Rectal smooth muscle tissue (tissue), 1 donor: ENCODE data around the gene SEPTIN5.

ENCODE experiments used
- H3K27ac ChIP-seq: one replicate; pipeline ENCODE4 v1.7.0; 2013; ENCODE audit warnings: low read depth, low read length, inconsistent platforms
- H3K27me3 ChIP-seq: one replicate; pipeline ENCODE4 v1.7.0; 2013; ENCODE audit warnings: low read length; ENCODE audit not compliant: control insufficient read depth, insufficient read depth
- H3K36me3 ChIP-seq: one replicate; pipeline ENCODE4 v1.7.0; 2013; ENCODE audit warnings: low read length; ENCODE audit not compliant: control insufficient read depth, insufficient read depth
- H3K4me1 ChIP-seq: one replicate; pipeline ENCODE4 v1.7.0; 2013; ENCODE audit warnings: low read length; ENCODE audit not compliant: control insufficient read depth, insufficient read depth
- H3K4me3 ChIP-seq: one replicate; pipeline ENCODE4 v1.7.0; 2013; ENCODE audit warnings: low read length
- H3K9ac ChIP-seq: one replicate; pipeline ENCODE4 v1.7.0; 2013; ENCODE audit warnings: low read length

The SEPTIN5 gene

GRCh38 chr22:19715188-19715930 lies 1.1 kb downstream of the SEPTIN5 start:
- Histone ChIP-seq H3K27ac (no peak overlapping the region), H3K4me3 (peak overlapping the region; percentile 57), H3K4me1 (peaks cover 3% of the 10 kb centered on the region)

GRCh38 chr22:19716041-19716828 lies 1.9 kb downstream of the SEPTIN5 start:
- Histone ChIP-seq H3K4me3 (no peak overlapping the region), H3K36me3 (no peaks in the 10 kb centered on the region), H3K27ac (no peak overlapping the region), H3K27me3 (peaks cover 12% of the 10 kb centered on the region), H3K9ac (no peak overlapping the region), H3K4me1 (peaks cover 3% of the 10 kb centered on the region)

More at GRCh38 chr22:19715188-19715930, 1.1 kb downstream of the SEPTIN5 start:
- no peaks in the 10 kb centered on the region for H3K36me3 ChIP-seq
- peaks cover 7% of the 10 kb centered on the region for H3K27me3 ChIP-seq
- H3K9ac ChIP-seq = no peak overlapping the region

- peaks cover 3% of the 10 kb centered on the region for H3K4me1 ChIP-seq
- peaks cover 15% of the 10 kb centered on the region for H3K27me3 ChIP-seq
Observed at GRCh38 chr22:19716829-19717105, 2.5 kb downstream of the SEPTIN5 start.

GRCh38 chr22:19717181-19717580 lies 2.9 kb downstream of the SEPTIN5 start:
- no peaks in the 10 kb centered on the region for H3K36me3 ChIP-seq
- H3K27me3 ChIP-seq = peaks cover 16% of the 10 kb centered on the region
- no peak overlapping the region for H3K9ac ChIP-seq
- no peak overlapping the region for H3K4me3 ChIP-seq
- H3K4me1 ChIP-seq = peaks cover 3% of the 10 kb centered on the region
- no peak overlapping the region for H3K27ac ChIP-seq

More at GRCh38 chr22:19716829-19717105, 2.5 kb downstream of the SEPTIN5 start:
- H3K27ac ChIP-seq = no peak overlapping the region
- H3K36me3 ChIP-seq = no peaks in the 10 kb centered on the region
- no peak overlapping the region for H3K9ac ChIP-seq
- H3K4me3 ChIP-seq = no peak overlapping the region

GRCh38 chr22:19717691-19718455 lies 3.6 kb downstream of the SEPTIN5 start:
- H3K27ac ChIP-seq = no peak overlapping the region
- H3K36me3 ChIP-seq = no peaks in the 10 kb centered on the region
- no peak overlapping the region for H3K9ac ChIP-seq
- peak overlapping the region; percentile 71 for H3K4me3 ChIP-seq
- H3K4me1 ChIP-seq = peaks cover 3% of the 10 kb centered on the region
- H3K27me3 ChIP-seq = peaks cover 19% of the 10 kb centered on the region

- peaks cover 3% of the 10 kb centered on the region for H3K4me1 ChIP-seq
- H3K36me3 ChIP-seq = no peaks in the 10 kb centered on the region
- H3K9ac ChIP-seq = no peak overlapping the region
- H3K27me3 ChIP-seq = peaks cover 17% of the 10 kb centered on the region
- H3K4me3 ChIP-seq = peak overlapping the region; percentile 71
- H3K27ac ChIP-seq = no peak overlapping the region
Observed at GRCh38 chr22:19718456-19719049, 4.2 kb downstream of the SEPTIN5 start.

GRCh38 chr22:19719050-19719482 lies 4.8 kb downstream of the SEPTIN5 start:
- Histone ChIP-seq H3K9ac (no peak overlapping the region), H3K36me3 (no peaks in the 10 kb centered on the region), H3K27ac (no peak overlapping the region), H3K4me1 (peaks cover 3% of the 10 kb centered on the region), H3K27me3 (peaks cover 17% of the 10 kb centered on the region), H3K4me3 (peak overlapping the region; percentile 71)

- Histone ChIP-seq H3K36me3 (no peaks in the 10 kb centered on the region), H3K4me3 (peak overlapping the region; percentile 71), H3K9ac (no peak overlapping the region), H3K27ac (no peak overlapping the region), H3K27me3 (peaks cover 20% of the 10 kb centered on the region), H3K4me1 (peaks cover 3% of the 10 kb centered on the region)
Observed at GRCh38 chr22:19719488-19720021, 5.3 kb downstream of the SEPTIN5 start.

- Histone ChIP-seq H3K4me3 (no peak overlapping the region), H3K36me3 (no peaks in the 10 kb centered on the region), H3K4me1 (no peaks in the 10 kb centered on the region), H3K27ac (no peak overlapping the region), H3K9ac (no peak overlapping the region), H3K27me3 (peaks cover 25% of the 10 kb centered on the region)
Observed at GRCh38 chr22:19720150-19720827, 6.0 kb downstream of the SEPTIN5 start.

GRCh38 chr22:19720999-19721329 lies 6.7 kb downstream of the SEPTIN5 start:
- Histone ChIP-seq H3K27ac (no peak overlapping the region), H3K4me1 (no peaks in the 10 kb centered on the region), H3K36me3 (no peaks in the 10 kb centered on the region), H3K4me3 (no peak overlapping the region), H3K9ac (no peak overlapping the region), H3K27me3 (peaks cover 25% of the 10 kb centered on the region)

- Histone ChIP-seq H3K27ac (no peak overlapping the region), H3K27me3 (peaks cover 25% of the 10 kb centered on the region)
Observed at GRCh38 chr22:19721330-19722177, 7.3 kb downstream of the SEPTIN5 start.

More at GRCh38 chr22:19721330-19722177, 7.3 kb downstream of the SEPTIN5 start:
- Histone ChIP-seq H3K36me3 (no peaks in the 10 kb centered on the region), H3K4me3 (no peak overlapping the region), H3K9ac (no peak overlapping the region), H3K4me1 (no peaks in the 10 kb centered on the region)
